ENCODE data around the gene TYMP.

TYMP gene

DNA sequence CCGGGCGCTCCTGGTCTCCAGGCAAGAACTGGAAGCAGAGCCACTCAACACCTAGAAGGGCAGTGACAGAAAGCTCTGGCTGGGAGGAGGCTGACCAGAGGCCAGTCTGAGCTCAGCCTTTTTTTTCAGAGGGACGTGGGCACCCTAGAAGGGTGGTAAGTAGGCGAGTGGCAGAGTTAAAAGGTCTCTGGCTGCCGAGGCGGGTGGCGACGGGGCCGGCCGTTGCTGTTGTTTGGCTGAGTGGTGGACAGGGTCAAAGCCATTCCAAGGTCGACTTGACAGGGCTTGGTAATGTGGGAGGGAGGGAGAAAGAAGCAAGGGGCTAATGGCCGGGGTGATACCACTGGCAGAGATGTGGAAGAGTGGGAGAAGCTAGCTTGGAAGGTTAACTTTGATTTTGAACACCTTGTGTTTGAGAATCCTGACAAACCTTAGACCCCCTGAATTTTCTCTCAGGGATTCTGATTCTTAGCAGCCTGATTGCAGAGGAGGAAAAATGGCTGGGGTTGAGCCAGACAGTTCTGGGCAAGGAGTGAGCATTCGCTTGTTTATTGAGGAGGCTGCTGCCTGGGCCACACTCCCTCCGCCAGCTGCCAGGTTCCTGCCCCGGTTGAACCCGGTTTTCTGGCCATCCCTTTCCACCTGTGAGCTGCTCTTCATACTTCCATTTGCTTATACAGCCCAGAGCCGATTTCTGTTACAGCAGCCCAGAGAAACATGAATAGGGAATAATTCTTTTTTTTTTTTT is 33.8 kb upstream of the TYMP start:
- H3K4me3 ChIP-seq (replicated peaks in 1 of 2; ENCODE audit: low read depth in 2 of 2, low read length in 2 of 2) = peak overlapping the region; percentile 52 to 56
- TF ChIP-seq, protein P1, sequence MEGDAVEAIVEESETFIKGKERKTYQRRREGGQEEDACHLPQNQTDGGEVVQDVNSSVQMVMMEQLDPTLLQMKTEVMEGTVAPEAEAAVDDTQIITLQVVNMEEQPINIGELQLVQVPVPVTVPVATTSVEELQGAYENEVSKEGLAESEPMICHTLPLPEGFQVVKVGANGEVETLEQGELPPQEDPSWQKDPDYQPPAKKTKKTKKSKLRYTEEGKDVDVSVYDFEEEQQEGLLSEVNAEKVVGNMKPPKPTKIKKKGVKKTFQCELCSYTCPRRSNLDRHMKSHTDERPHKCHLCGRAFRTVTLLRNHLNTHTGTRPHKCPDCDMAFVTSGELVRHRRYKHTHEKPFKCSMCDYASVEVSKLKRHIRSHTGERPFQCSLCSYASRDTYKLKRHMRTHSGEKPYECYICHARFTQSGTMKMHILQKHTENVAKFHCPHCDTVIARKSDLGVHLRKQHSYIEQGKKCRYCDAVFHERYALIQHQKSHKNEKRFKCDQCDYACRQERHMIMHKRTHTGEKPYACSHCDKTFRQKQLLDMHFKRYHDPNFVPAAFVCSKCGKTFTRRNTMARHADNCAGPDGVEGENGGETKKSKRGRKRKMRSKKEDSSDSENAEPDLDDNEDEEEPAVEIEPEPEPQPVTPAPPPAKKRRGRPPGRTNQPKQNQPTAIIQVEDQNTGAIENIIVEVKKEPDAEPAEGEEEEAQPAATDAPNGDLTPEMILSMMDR (IDR thresholded peaks at IDR 0.05; ENCODE audit: low read depth, low read length) = no peak
- no peak for DNase-seq (ENCODE audit: low read depth in 2 of 2)

DNA sequence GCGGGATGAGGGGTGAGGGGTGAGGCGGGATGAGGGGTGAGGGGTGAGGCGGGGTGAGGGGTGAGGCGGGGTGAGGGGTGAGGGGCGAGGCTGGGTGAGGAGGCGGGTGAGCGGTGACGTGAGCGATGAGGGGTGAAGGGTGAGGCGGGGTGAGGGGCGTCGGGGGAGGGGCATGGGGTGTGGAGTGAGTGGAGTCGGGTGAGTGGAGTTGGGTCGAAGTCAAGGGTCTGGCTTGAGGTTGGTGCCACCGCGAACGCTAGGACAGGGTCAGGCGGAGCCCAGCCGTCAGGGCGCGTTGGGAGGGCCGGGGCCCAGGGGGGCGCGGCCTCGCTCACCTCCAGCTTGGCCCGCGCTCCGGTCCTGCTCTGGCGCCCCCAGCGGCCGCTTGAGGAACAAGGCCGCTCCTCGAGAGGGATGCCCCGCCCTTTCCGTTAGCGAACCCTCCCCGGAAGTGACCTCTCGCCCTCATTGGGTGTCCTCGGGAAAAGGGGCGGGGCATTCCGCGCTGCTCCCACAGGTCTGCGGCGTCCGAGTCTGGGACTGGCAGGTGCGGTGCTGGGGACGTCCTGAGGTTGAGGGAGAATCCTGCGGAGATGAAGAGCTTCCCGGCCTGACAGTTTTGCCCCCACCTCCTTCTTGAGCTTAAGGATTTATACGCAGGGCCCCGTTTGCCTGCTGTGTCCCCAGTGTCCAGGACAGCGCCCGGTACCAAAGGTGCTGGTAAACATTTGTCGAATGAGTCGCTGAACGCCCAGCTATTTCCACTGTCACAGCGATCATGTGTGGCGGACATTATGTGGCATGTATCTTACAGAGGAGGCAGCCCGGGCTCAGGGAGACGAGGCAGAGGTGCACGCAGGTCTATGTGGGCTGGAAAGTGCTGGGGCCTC is 33.0 kb upstream of the TYMP start, which contains the start of gene SYCE3:
Gene SYCE3 (minus strand): TSS at position 397 of the 890 bp plus-strand sequence. CDS start 6,514 bp downstream, outside the sequence.
- TF ChIP-seq, protein P1 (IDR thresholded peaks at IDR 0.05; ENCODE audit: low read depth, low read length) = peak; percentile 77
- H3K4me3 ChIP-seq (replicated peaks in 1 of 2; ENCODE audit: low read depth in 2 of 2, low read length in 2 of 2) = peak within 1 kb of the TSS; percentile 52 to 56
- DNase-seq (ENCODE audit: low read depth in 2 of 2) = peak; percentile 89

DNA sequence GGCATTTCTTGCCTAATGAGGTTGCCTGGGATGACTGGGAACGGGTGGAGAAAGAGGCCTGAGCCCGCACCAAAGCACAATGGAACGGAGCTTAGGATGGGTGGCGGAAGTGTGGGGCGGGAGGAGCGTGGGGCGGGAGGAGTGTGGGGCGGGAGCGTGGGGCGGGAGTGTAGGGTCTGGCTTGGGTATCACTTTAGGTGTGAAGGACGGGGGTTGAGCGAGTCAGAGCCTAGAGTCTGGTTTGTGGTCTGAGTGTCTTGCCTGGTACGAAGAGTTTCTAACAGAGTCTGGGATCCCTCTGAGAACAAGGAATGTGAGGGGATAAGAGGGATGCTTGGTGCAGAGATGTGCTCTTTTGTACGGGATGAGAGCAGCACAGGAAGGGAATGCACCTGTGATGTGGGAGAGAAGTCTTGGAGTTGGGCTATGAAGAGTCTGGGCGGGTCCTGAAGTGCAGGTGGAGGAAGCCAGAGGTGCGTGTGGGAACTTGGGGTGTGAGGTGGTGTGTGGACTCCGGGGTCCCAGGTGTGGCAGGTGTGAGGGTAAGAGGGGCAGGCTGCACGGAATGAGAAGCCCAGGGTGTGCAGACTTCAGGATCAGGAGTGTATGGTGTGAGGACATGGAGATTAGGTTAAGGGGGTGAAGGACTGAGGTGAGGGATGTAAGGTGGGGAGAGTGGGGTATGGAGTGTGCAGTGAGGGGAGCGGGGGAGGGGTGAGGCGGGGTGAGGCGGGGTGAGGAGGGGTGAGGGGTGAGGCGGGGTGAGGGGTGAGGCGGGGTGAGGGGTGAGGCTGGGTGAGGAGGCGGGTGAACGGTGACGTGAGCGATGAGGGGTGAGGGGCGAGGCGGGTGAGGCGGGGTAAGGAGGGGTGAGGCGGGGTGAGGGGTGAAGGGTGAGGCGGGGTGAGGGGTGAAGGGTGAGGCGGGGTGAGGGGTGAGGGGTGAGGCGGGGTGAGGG is 31.9 kb upstream of the TYMP start:
- DNase-seq (ENCODE audit: low read depth in 2 of 2) = no peak
- H3K4me3 ChIP-seq (replicated peaks in 1 of 2; ENCODE audit: low read depth in 2 of 2, low read length in 2 of 2) = no peak overlapping the region
- TF ChIP-seq, protein P1 (IDR thresholded peaks at IDR 0.05; ENCODE audit: low read depth, low read length) = no peak

DNA sequence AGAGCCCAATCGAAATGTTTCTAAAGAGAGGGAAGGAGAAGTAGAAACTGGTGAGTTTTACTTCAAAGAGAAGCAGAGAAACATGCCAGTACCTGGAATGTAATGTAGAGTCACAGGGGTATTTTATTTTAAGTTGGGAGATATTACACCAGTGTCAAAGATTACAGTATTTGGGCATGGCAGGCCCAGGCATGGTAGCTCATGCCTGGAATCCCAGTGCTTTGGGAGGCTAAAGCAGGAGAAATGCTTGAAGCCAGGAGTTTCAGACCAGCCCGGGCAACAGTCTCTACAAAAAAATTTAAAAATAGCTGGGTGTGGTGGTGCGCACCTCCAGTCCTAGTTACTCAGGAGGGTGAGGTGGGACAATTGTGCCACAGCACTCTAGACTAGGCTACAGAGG is 30.2 kb upstream of the TYMP start:
- no peak overlapping the region for H3K4me3 ChIP-seq (replicated peaks in 1 of 2; ENCODE audit: low read depth in 2 of 2, low read length in 2 of 2)
- TF ChIP-seq, protein P1 (IDR thresholded peaks at IDR 0.05; ENCODE audit: low read depth, low read length) = no peak

DNA sequence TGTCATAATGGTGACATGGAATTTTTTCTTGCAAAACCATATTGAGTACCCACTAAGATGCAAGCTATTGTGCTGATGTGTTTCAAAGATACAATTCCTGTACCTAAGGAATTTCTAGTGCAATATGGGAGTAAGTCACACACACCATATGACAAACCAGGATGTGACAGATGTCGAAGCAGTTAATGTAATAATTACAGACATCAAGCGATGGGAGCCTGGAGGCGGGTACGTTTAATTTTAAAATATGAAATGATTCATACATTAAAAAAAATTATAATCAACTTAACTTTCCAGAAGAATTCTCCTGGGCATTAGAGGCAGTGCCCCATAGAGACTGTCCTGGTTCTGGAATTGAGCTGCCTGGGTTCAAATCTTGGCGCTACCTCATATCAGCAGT is 26.9 kb upstream of the TYMP start:
- DNase-seq (ENCODE audit: low read depth in 2 of 2) = no peak
- TF ChIP-seq, protein P1 (IDR thresholded peaks at IDR 0.05; ENCODE audit: low read depth, low read length) = no peak

More for the DNA sequence above, 30.2 kb upstream of the TYMP start:
- no peak for DNase-seq (ENCODE audit: low read depth in 2 of 2)

DNA sequence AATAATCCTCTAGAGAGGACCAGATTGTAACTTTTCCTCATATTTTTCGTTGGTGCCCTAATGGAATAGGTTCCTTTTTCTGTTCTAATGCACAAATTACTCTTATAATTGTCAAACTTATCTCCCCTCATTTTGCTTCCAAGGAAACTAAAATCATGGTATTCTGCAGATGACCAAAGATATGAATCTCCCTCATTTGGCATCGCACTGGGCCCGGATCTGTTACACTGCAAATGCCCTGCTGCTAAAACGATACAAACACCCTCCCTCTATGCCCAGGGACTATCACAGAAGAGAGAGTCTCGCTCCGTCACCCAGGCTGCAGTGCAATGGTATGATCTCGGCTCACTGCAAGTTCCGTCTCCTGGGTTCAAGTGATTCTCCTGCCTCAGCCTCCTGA is 23.5 kb upstream of the TYMP start:
- H3K4me3 ChIP-seq (replicated peaks in 1 of 2; ENCODE audit: low read depth in 2 of 2, low read length in 2 of 2) = no peak overlapping the region
- TF ChIP-seq, protein P1 (IDR thresholded peaks at IDR 0.05; ENCODE audit: low read depth, low read length) = no peak
- DNase-seq (ENCODE audit: low read depth in 2 of 2) = no peak

More for the DNA sequence above, 26.9 kb upstream of the TYMP start:
- no peak overlapping the region for H3K4me3 ChIP-seq (replicated peaks in 1 of 2; ENCODE audit: low read depth in 2 of 2, low read length in 2 of 2)
